OCI-LY7 (cell line): Measurements from ENCODE around the gene AATK.

Experiments used
- EZH2phosphoT487 ChIP-seq: fragments of 200-600 bp; sonication (generic); IDR thresholded peaks from 2 replicates; pipeline ENCODE4 v1.6.1; 2018; ENCODE audit warnings: low read depth, borderline replicate concordance, mild to moderate bottlenecking, mixed run types, antibody characterized with exemption, low read length, moderate library complexity, mixed read lengths
- TF ChIP-seq, protein P1 (sequence below): fragments of 200-600 bp; sonication (generic); conservative IDR thresholded peaks from 2 replicates; pipeline ENCODE4 v1.5.1; 2014; ENCODE audit warnings: mild to moderate bottlenecking, antibody characterized with exemption, low read length, moderate library complexity, mixed read lengths

GRCh38 chr17:81116704-81117103 lies 49.3 kb downstream of the AATK start:
- TF ChIP-seq, protein P1, sequence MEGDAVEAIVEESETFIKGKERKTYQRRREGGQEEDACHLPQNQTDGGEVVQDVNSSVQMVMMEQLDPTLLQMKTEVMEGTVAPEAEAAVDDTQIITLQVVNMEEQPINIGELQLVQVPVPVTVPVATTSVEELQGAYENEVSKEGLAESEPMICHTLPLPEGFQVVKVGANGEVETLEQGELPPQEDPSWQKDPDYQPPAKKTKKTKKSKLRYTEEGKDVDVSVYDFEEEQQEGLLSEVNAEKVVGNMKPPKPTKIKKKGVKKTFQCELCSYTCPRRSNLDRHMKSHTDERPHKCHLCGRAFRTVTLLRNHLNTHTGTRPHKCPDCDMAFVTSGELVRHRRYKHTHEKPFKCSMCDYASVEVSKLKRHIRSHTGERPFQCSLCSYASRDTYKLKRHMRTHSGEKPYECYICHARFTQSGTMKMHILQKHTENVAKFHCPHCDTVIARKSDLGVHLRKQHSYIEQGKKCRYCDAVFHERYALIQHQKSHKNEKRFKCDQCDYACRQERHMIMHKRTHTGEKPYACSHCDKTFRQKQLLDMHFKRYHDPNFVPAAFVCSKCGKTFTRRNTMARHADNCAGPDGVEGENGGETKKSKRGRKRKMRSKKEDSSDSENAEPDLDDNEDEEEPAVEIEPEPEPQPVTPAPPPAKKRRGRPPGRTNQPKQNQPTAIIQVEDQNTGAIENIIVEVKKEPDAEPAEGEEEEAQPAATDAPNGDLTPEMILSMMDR: no peak
- TF ChIP-seq EZH2phosphoT487: no peak
